NB4 (cell line): Measurements from ENCODE around the gene ADCY5.

Experiments used
- POLR2A ChIP-seq: IDR thresholded peaks from 2 replicates; pipeline ENCODE4 v1.6.1; 2011; ENCODE audit warnings: mild to moderate bottlenecking; ENCODE audit not compliant: insufficient read length; ENCODE audit errors: extremely low read depth
- TF ChIP-seq, protein P1 (sequence below): IDR thresholded peaks from one replicate; pipeline ENCODE4 v1.5.1; 2012; ENCODE audit warnings: low read depth, low read length
- TF ChIP-seq, protein P2 (sequence below): IDR thresholded peaks from 2 replicates; pipeline ENCODE4 v1.6.1; 2011; ENCODE audit warnings: low read depth, low read length

DNA sequence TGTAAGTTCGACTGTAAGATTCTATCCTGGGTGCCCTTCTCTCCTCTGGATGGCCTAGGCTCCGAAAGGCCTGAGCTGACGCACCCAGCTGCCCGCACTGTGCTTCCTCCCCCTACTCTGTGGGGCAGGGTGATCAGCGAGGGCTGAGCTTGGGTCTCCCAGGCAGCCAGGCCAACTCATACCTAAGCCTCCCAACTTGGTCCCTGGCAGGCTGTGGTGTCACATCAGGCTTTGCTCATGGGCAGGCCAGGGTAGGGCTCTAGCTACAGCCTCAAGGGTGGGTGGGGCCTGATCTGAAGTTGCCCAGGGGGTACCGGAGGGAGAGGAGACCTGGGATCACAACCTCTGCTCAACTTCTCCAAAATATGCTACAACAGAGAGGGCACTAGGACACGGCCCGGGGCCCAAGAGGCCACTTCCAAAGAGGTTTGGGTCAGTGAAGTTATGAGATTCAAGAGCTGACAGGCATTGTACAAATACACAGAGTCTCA lies 123.1 kb downstream of the ADCY5 start:
- no peak for TF ChIP-seq POLR2A
- TF ChIP-seq, protein P1, sequence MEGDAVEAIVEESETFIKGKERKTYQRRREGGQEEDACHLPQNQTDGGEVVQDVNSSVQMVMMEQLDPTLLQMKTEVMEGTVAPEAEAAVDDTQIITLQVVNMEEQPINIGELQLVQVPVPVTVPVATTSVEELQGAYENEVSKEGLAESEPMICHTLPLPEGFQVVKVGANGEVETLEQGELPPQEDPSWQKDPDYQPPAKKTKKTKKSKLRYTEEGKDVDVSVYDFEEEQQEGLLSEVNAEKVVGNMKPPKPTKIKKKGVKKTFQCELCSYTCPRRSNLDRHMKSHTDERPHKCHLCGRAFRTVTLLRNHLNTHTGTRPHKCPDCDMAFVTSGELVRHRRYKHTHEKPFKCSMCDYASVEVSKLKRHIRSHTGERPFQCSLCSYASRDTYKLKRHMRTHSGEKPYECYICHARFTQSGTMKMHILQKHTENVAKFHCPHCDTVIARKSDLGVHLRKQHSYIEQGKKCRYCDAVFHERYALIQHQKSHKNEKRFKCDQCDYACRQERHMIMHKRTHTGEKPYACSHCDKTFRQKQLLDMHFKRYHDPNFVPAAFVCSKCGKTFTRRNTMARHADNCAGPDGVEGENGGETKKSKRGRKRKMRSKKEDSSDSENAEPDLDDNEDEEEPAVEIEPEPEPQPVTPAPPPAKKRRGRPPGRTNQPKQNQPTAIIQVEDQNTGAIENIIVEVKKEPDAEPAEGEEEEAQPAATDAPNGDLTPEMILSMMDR: no peak
- TF ChIP-seq, protein P2, sequence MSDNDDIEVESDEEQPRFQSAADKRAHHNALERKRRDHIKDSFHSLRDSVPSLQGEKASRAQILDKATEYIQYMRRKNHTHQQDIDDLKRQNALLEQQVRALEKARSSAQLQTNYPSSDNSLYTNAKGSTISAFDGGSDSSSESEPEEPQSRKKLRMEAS: no peak
